ENCODE data around the gene C17orf107. TPM values are rescaled to one million over a fixed set of nuclear protein-coding genes. Genes with fewer than 3 reads are reported as not detected.

Gene C17orf107
- total and polyA plus RNA-seq, 5 experiments from 2014 or later: 1.5 to 5.7 (median 1.8) TPM

- Mint-ChIP-seq H3K9me3 (no peaks in the 10 kb centered on the region), H3K27me3 (no peaks in the 10 kb centered on the region), H3K4me3 (peak within 1 kb of the TSS in 1 of 10 donors; percentile 26), H3K27ac (peak within 1 kb of the TSS in 5 of 10 donors; percentile 1 to 82 (median 82)), H3K36me3 (peaks cover 6 to 32% (median 6%) of the 10 kb centered on the region in 3 donors), H3K4me1 (peaks cover 31 to 46% (median 33%) of the 10 kb centered on the region in 4 donors)
- no peak for DNase-seq
- POLR2A ChIA-PET: interaction anchor here (0.6 to 1.8 kb wide), 2 partner anchors 9 to 389 kb away, joined by 3 to 9 read pairs; no protein-coding TSS in a partner anchor
- ATAC-seq: no peak
Measured at GRCh38 chr17:4931963-4932362, 32.6 kb downstream of the C17orf107 start, which contains the start of gene GP1BA. GP1BA (plus strand) TSS chr17:4932277; CDS start chr17:4932605, 328 bp downstream.

GRCh38 chr17:4932756-4933155 lies 33.4 kb downstream of the C17orf107 start:
- H3K4me3 Mint-ChIP-seq: no peak overlapping the region
- DNase-seq (no peak), ATAC-seq (no peak)
- H3K27ac Mint-ChIP-seq: peak overlapping the region in 2 of 10 donors; percentile 1 to 82
- H3K36me3 Mint-ChIP-seq: peaks cover 4 to 36% (median 6%) of the 10 kb centered on the region in 3 donors
- POLR2A ChIA-PET: interaction anchor here (1.8 kb wide), 1 partner anchor 9 kb away, joined by 3 read pairs; no protein-coding TSS in a partner anchor
- H3K4me1 Mint-ChIP-seq: peaks cover 34 to 52% (median 36%) of the 10 kb centered on the region in 4 donors
- H3K27me3 Mint-ChIP-seq: no peaks in the 10 kb centered on the region
- H3K9me3 Mint-ChIP-seq: no peaks in the 10 kb centered on the region

DNA sequence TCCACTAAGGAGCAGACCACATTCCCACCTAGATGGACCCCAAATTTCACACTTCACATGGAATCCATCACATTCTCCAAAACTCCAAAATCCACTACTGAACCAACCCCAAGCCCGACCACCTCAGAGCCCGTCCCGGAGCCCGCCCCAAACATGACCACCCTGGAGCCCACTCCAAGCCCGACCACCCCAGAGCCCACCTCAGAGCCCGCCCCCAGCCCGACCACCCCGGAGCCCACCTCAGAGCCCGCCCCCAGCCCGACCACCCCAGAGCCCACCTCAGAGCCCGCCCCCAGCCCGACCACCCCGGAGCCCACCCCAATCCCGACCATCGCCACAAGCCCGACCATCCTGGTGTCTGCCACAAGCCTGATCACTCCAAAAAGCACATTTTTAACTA lies 34.3 kb downstream of the C17orf107 start:
- DNase-seq: no peak
- POLR2A ChIA-PET: interaction anchor here (0.7 to 1.6 kb wide), 5 partner anchors 12 to 177 kb away, joined by 3 to 4 read pairs (median 3); no protein-coding TSS in a partner anchor
- ATAC-seq: no peak
- H3K27me3 Mint-ChIP-seq: no peaks in the 10 kb centered on the region
- H3K4me1 Mint-ChIP-seq: peaks cover 38 to 59% (median 42%) of the 10 kb centered on the region in 4 donors
- peak overlapping the region in 6 of 10 donors; percentile 41 to 88 (median 60) for H3K27ac Mint-ChIP-seq
- H3K36me3 Mint-ChIP-seq: peaks cover 2 to 36% (median 6%) of the 10 kb centered on the region in 3 donors
- peak overlapping the region in 6 of 10 donors; percentile 18 to 69 (median 41) for H3K4me3 Mint-ChIP-seq
- H3K9me3 Mint-ChIP-seq: no peaks in the 10 kb centered on the region

DNA sequence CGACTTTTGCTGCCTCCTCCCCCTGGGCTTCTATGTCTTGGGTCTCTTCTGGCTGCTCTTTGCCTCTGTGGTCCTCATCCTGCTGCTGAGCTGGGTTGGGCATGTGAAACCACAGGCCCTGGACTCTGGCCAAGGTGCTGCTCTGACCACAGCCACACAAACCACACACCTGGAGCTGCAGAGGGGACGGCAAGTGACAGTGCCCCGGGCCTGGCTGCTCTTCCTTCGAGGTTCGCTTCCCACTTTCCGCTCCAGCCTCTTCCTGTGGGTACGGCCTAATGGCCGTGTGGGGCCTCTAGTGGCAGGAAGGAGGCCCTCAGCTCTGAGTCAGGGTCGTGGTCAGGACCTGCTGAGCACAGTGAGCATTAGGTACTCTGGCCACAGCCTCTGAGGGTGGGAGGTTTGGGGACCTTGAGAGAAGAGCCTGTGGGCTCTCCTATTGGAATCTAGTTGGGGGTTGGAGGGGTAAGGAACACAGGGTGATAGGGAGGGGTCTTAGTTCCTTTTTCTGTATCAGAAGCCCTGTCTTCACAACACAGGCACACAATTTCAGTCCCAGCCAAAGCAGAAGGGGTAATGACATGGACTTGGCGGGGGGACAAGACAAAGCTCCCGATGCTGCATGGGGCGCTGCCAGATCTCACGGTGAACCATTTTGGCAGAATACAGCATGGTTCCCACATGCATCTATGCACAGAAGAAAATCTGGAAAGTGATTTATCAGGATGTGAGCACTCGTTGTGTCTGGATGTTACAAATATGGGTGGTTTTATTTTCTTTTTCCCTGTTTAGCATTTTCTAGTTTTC lies 35.0 kb downstream of the C17orf107 start:
- no peak for DNase-seq
- peak overlapping the region; percentile 41 to 88 (median 62) for H3K27ac Mint-ChIP-seq
- peak overlapping the region in 7 of 10 donors; percentile 37 to 69 (median 52) for H3K4me3 Mint-ChIP-seq
- H3K9me3 Mint-ChIP-seq: no peaks in the 10 kb centered on the region
- POLR2A ChIA-PET: interaction anchor here (0.6 to 1.6 kb wide), 7 partner anchors 11 to 177 kb away, joined by 3 to 4 read pairs (median 3); partner anchors contain the start of gene PFN1
- ATAC-seq: peak; percentile 29 to 68
- peaks cover 2 to 30% (median 6%) of the 10 kb centered on the region in 3 donors for H3K36me3 Mint-ChIP-seq
- no peaks in the 10 kb centered on the region for H3K27me3 Mint-ChIP-seq
- peaks cover 41 to 66% (median 50%) of the 10 kb centered on the region in 4 donors for H3K4me1 Mint-ChIP-seq

GRCh38 chr17:4935650-4936049 lies 36.3 kb downstream of the C17orf107 start:
- POLR2A ChIA-PET: interaction anchor here (6.9 to 25.2 kb wide), 2 partner anchors 15 to 33 kb away, joined by 179 to 635 read pairs; partner anchors contain the start of genes ENO3, PFN1 and SPAG7
- Mint-ChIP-seq H3K4me1 (peaks cover 41 to 72% (median 53%) of the 10 kb centered on the region in 4 donors), H3K27me3 (no peaks in the 10 kb centered on the region), H3K4me3 (no peak overlapping the region), H3K9me3 (no peaks in the 10 kb centered on the region), H3K27ac (peak overlapping the region in 5 of 10 donors; percentile 29 to 84 (median 80)), H3K36me3 (peaks cover 2 to 25% (median 4%) of the 10 kb centered on the region in 3 donors)
- DNase-seq: no peak
- ATAC-seq: no peak

- no peak for DNase-seq
- Mint-ChIP-seq H3K4me1 (peaks cover 41 to 77% (median 59%) of the 10 kb centered on the region in 4 donors), H3K36me3 (peaks cover 0 to 22% (median 0%) of the 10 kb centered on the region in 3 donors), H3K27ac (peak overlapping the region in 7 of 10 donors; percentile 26 to 84 (median 69)), H3K4me3 (peak overlapping the region in 4 of 10 donors; percentile 0 to 38 (median 22)), H3K9me3 (no peaks in the 10 kb centered on the region), H3K27me3 (no peaks in the 10 kb centered on the region)
- POLR2A ChIA-PET: interaction anchor here (6.9 to 25.2 kb wide), 2 partner anchors 15 to 32 kb away, joined by 179 to 635 read pairs; partner anchors contain the start of genes ENO3, PFN1 and SPAG7
- no peak for ATAC-seq
Measured at GRCh38 chr17:4936436-4936835, 37.1 kb downstream of the C17orf107 start.

DNA sequence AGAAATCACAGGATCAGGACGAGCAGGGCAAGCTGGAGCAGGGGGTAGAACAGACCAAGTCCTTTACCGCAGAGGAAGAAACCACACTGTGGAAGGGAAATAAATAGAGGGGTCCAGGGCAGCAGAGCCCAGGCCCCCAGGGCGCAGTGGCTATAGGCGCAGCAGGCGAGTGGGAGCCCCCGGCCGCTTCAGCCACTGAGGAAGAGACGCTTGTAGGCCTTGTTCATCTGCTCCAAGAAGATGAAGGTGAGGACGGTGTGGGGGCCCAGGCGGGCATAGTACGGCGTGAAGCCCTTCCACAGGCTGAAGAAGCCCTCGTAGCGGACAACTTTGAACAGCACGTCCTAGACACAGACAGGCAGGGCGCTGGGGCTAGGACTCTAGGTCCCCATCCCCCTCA lies 38.2 kb downstream of the C17orf107 start:
- peaks cover 42 to 79% (median 65%) of the 10 kb centered on the region in 4 donors for H3K4me1 Mint-ChIP-seq
- DNase-seq: no peak
- peaks cover 0 to 33% (median 5%) of the 10 kb centered on the region in 3 donors for H3K36me3 Mint-ChIP-seq
- peak overlapping the region in 5 of 10 donors; percentile 22 to 99 (median 94) for H3K4me3 Mint-ChIP-seq
- ATAC-seq: no peak
- POLR2A ChIA-PET: interaction anchor here (6.9 to 25.2 kb wide), 2 partner anchors 13 to 31 kb away, joined by 179 to 635 read pairs; partner anchors contain the start of genes ENO3, PFN1 and SPAG7
- peak overlapping the region in 3 of 10 donors; percentile 15 to 56 (median 24) for H3K27ac Mint-ChIP-seq
- no peaks in the 10 kb centered on the region for H3K27me3 Mint-ChIP-seq
- H3K9me3 Mint-ChIP-seq: no peaks in the 10 kb centered on the region

DNA sequence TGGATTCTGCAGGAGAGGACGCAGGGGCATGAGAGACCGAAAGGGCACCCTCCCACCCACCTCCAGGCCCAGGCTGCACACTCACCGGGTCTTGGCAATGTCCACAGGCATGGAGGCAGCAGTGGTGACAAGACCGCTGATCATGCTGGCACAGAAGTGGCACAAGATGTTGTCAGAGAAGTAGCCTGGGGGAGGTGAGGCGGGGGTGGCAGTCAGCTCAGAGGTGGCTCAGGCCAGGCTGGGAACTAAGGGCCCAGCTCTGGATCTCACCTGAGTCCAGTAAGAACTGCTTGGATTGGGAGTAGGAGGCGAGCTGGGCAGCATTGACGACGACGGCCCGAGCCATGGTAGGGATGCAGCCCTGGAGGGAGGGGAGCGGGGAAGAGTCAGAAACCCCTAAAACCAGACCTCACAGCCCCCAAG lies 38.7 kb downstream of the C17orf107 start:
- POLR2A ChIA-PET: interaction anchor here (2.9 to 25.2 kb wide), 4 partner anchors 13 to 50 kb away, joined by 22 to 635 read pairs (median 108); partner anchors contain the start of genes CAMTA2, ENO3, PFN1 and SPAG7
- Mint-ChIP-seq H3K27ac (peak overlapping the region in 4 of 10 donors; percentile 11 to 99 (median 77)), H3K27me3 (no peaks in the 10 kb centered on the region), H3K4me3 (peak overlapping the region; percentile 54 to 100 (median 94)), H3K36me3 (peaks cover 0 to 38% (median 7%) of the 10 kb centered on the region in 3 donors), H3K4me1 (peaks cover 43 to 80% (median 70%) of the 10 kb centered on the region in 4 donors), H3K9me3 (no peaks in the 10 kb centered on the region)
- DNase-seq (no peak), ATAC-seq (no peak)

GRCh38 chr17:4938688-4939545 lies 39.6 kb downstream of the C17orf107 start:
- Mint-ChIP-seq H3K9me3 (no peaks in the 10 kb centered on the region), H3K27ac (peak overlapping the region; percentile 68 to 99 (median 94)), H3K4me3 (peak overlapping the region; percentile 91 to 100 (median 94)), H3K27me3 (no peaks in the 10 kb centered on the region), H3K36me3 (peaks cover 0 to 42% (median 8%) of the 10 kb centered on the region in 3 donors), H3K4me1 (peaks cover 40 to 80% (median 69%) of the 10 kb centered on the region in 4 donors)
- POLR2A ChIA-PET: interaction anchor here (1.1 to 25.2 kb wide), 12 partner anchors 12 to 796 kb away, joined by 3 to 635 read pairs (median 18); partner anchors contain the start of genes ARRB2, C17orf107, CAMTA2 and CYB5D2
- DNase-seq (no peak), ATAC-seq (no peak)

DNA sequence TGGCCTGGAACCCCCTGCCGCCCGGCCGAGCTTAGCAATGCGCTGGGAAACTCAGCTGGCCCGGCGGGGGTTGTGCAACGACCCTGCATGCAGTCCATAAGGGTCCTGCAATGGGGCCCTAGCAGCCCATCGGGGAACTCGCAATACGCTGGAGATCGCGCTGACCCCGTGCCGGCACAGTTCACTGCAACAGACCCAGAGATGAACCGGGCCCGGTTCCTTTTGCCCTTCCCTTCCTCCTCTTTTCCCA lies 40.1 kb downstream of the C17orf107 start:
- DNase-seq: peak in 1 of 10 donors; percentile 10
- Mint-ChIP-seq H3K4me3 (peak overlapping the region; percentile 91 to 100 (median 94)), H3K27ac (peak overlapping the region; percentile 68 to 99 (median 94)), H3K27me3 (no peaks in the 10 kb centered on the region), H3K36me3 (peaks cover 0 to 47% (median 8%) of the 10 kb centered on the region in 3 donors), H3K9me3 (no peaks in the 10 kb centered on the region), H3K4me1 (peaks cover 40 to 80% (median 69%) of the 10 kb centered on the region in 4 donors)
- POLR2A ChIA-PET: interaction anchor here (0.6 to 25.2 kb wide), 19 partner anchors 11 to 796 kb away, joined by 3 to 635 read pairs (median 9); partner anchors contain the start of genes ARRB2, C17orf107, CAMTA2 and CYB5D2
- peak; percentile 1 to 4 for ATAC-seq

DNA sequence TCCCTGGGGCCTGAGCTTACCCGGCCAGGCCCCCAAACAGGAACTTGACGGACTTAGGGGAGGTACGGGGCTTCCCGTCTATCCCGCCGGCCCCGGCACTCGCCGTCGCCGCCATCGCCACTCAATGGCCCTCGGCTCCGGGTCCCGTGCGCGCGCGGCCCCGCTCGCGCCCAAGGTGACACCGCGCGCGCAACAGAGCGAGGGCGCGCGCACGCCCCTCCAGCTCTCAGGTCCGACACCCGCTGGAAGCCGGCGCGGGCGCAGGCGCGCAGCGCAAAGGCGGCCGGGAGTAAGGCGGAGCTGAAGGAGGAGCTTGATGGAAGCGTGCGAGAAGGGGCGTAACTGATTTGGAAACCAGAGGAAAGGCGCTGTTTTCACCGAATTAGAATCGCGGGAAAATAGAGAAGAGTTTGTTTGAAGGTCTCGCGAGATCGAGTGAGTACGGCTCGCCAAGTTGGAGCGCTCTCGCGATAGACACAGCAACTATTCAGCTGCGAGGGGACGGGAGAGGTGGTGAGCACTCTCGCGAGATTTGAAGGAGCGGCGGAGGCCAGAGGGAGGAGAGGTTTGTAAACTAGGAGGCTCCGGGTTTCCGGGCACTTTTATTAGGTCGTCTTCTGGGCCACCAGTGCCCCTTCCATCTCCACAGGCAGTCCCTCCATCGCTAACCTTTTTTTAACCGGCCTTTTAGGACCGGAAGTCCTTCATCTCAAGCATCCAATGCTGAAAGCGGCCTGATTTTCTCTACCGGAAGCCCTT lies 40.6 kb downstream of the C17orf107 start, which contains the start of the genes RNF167 and SLC25A11:
TSS of gene RNF167 (plus strand) at position 473 of the 759 bp plus-strand sequence. CDS start 642 bp downstream, outside the sequence.
TSS of gene SLC25A11 (minus strand) at position 251 of the 759 bp plus-strand sequence. CDS start at position 115, 136 bp downstream.
- H3K27me3 Mint-ChIP-seq: no peaks in the 10 kb centered on the region
- peaks cover 0 to 48% (median 10%) of the 10 kb centered on the region in 3 donors for H3K36me3 Mint-ChIP-seq
- H3K4me1 Mint-ChIP-seq: peaks cover 44 to 82% (median 71%) of the 10 kb centered on the region in 4 donors
- H3K27ac Mint-ChIP-seq: peak within 1 kb of the TSS; percentile 93 to 99 (median 98)
- H3K4me3 Mint-ChIP-seq: peak within 1 kb of the TSS; percentile 91 to 100 (median 96)
- H3K9me3 Mint-ChIP-seq: no peaks in the 10 kb centered on the region
- ATAC-seq (peak; percentile 85 to 88), DNase-seq (peak; percentile 90 to 99 (median 96))
- POLR2A ChIA-PET: interaction anchor here (0.6 to 25.2 kb wide), 20 partner anchors 11 to 797 kb away, joined by 3 to 635 read pairs (median 8); partner anchors contain the start of genes ARRB2, C17orf107, CAMTA2 and CYB5D2

Measured in naive thymus-derived CD8-positive, alpha-beta T cell (primary cell).